HL-60 (cell line): ENCODE data around the gene LY86.

Source experiments
- DNase-seq, 2 experiments: peaks; one replicate each; pipeline ENCODE4 v3.0.0-alpha.2; 2010 to 2020; ENCODE audit warnings: low read depth in 1 of 2, low spot score in 1 of 2
- H3K27ac ChIP-seq: fragments of 250-450 bp; sonication (Bioruptor Pico); replicated peaks from 2 replicates; pipeline ENCODE4 v1.5.1; 2020; ENCODE audit warnings: mild to moderate bottlenecking, moderate library complexity
- H3K27me3 ChIP-seq: fragments of 250-450 bp; sonication (Bioruptor Pico); 2 replicates; pipeline ENCODE4 v1.5.1; 2021; ENCODE audit warnings: mild to moderate bottlenecking, moderate library complexity; ENCODE audit not compliant: insufficient read depth, poor library complexity, severe bottlenecking
- H3K4me3 ChIP-seq: replicated peaks from 2 replicates; pipeline ENCODE4 v1.5.1; 2011; ENCODE audit warnings: mild to moderate bottlenecking, control low read depth, low read length; ENCODE audit not compliant: insufficient read depth
- CTCF ChIP-seq: IDR thresholded peaks from one replicate; pipeline ENCODE4 v1.5.1; 2011; ENCODE audit warnings: low read length, control low read depth, inconsistent platforms; ENCODE audit not compliant: insufficient read depth
- GABPA ChIP-seq: IDR thresholded peaks from 2 replicates; pipeline ENCODE4 v1.6.1; 2012; ENCODE audit warnings: low read depth
- POLR2AphosphoS5 ChIP-seq: IDR thresholded peaks from 2 replicates; pipeline ENCODE4 v1.6.1; 2012; ENCODE audit warnings: low read depth
- SPI1 ChIP-seq: IDR thresholded peaks from 2 replicates; pipeline ENCODE4 v1.6.1; 2012; ENCODE audit warnings: low read depth, mild to moderate bottlenecking, borderline replicate concordance
- TF ChIP-seq, protein P1 (sequence below): IDR thresholded peaks from 2 replicates; pipeline ENCODE4 v1.6.1; 2012; ENCODE audit warnings: low read depth; ENCODE audit not compliant: insufficient replicate concordance

LY86 gene

DNA sequence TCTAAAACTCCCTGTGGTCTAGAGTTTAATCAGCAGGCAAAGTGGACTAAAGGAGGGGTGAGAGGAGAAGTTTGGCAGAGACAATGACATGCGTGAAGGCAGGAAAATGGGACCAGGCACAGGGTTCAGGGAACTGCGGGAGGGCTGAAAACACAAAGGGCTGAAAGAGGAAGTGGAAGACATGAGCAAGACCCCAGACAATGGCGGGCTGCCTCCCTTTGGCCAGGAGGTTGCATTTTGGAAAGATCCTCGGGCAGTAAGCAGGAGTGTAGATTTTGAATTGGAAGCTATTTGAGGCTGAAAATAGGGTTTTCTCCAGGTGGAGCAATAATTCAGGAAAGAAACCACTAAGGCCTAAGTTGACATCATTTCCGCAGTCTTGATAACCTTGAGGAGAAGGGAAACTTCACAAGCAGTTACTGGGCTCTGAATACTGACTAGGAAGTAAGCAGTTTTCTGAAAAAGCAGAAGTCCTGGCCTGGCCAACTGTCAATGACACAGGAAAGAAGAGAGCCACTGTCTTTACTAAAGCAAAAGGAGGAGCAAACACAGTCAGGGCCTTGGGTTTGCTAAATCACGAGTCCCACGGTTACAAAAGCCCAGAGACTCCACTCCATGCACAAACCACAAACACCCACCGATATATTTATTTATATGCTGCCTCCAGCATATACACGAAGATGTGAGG lies 3.4 kb downstream of the LY86 start:
- DNase-seq = peak; percentile 64 to 97
- H3K27me3 ChIP-seq = no peaks in the 10 kb centered on the region
- TF ChIP-seq, protein P1, sequence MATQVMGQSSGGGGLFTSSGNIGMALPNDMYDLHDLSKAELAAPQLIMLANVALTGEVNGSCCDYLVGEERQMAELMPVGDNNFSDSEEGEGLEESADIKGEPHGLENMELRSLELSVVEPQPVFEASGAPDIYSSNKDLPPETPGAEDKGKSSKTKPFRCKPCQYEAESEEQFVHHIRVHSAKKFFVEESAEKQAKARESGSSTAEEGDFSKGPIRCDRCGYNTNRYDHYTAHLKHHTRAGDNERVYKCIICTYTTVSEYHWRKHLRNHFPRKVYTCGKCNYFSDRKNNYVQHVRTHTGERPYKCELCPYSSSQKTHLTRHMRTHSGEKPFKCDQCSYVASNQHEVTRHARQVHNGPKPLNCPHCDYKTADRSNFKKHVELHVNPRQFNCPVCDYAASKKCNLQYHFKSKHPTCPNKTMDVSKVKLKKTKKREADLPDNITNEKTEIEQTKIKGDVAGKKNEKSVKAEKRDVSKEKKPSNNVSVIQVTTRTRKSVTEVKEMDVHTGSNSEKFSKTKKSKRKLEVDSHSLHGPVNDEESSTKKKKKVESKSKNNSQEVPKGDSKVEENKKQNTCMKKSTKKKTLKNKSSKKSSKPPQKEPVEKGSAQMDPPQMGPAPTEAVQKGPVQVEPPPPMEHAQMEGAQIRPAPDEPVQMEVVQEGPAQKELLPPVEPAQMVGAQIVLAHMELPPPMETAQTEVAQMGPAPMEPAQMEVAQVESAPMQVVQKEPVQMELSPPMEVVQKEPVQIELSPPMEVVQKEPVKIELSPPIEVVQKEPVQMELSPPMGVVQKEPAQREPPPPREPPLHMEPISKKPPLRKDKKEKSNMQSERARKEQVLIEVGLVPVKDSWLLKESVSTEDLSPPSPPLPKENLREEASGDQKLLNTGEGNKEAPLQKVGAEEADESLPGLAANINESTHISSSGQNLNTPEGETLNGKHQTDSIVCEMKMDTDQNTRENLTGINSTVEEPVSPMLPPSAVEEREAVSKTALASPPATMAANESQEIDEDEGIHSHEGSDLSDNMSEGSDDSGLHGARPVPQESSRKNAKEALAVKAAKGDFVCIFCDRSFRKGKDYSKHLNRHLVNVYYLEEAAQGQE = peak; percentile 14
- TF ChIP-seq CTCF (no peak), POLR2AphosphoS5 (peak; percentile 21), GABPA (0 out of 2 replicates have a peak, but pooled peaks have one; percentile 19), SPI1 (peak; percentile 95)
- H3K4me3 ChIP-seq = no peak overlapping the region
- peak overlapping the region; percentile 96 for H3K27ac ChIP-seq

DNA sequence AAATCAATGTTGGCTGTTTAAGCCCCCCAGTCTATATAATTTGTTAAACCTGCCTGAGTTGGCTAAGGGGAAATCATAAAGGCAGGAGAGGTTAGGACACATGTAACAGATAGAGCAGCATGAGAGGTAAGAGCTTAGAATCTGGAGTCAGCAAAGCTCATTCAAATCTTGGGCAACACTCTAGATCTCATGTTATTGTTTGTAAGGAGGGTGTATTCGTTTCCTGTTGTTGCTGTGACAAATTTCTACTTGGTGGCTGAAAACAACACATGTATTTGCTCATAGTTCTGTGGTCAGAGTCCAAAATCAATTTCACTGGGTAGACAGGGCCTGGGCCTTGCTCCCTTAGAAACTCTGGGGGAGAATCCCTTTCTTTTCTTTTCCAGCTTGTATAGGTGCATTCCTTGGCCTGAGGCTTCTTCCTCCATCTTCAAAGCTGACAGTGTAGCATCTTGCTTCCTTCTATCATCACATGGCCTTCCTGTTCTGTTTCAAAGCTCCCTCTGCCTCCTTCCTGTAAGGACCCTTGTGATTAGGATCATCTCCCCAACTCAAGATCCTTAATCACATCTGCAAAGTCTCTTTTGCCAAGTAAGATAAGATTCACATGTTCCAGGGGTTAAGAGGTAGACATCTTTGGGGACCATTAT lies 4.4 kb downstream of the LY86 start:
- Histone ChIP-seq H3K27ac (peak overlapping the region; percentile 96), H3K27me3 (no peaks in the 10 kb centered on the region), H3K4me3 (no peak overlapping the region)
- DNase-seq = peak in 1 of 2 experiments; percentile 21
- TF ChIP-seq, protein P1 = no peak
- TF ChIP-seq SPI1 = no peak
- no peak for TF ChIP-seq POLR2AphosphoS5
- no peak for TF ChIP-seq GABPA

DNA sequence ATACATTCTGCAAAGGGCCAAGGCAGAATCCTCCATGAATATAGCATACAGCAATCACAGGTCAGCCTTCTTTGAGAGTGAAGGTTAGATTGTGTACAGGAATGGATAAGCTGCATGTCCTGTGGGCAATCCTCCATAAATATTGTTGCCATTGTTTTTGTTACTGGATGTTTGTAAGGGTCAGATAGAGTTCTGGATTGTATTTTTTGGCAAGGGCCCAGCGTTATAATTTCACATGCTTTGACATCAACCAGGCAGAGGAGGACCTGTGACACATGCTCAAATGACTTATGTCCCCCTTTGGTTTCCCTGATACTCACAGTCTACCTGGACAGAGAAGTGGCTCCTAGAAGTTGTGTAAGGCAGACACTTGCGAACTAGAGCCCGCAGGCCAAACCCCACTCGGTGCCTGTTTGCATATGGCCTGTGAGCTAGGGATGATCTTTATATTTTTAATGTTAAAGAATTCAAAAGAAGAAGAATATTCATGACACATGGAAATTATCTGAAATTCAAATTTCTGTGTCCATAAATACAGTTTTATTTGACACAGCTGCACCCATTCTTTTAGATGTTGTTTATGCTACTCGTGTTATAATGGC lies 5.4 kb downstream of the LY86 start:
- no peak for TF ChIP-seq POLR2AphosphoS5
- no peak for TF ChIP-seq CTCF
- no peak for TF ChIP-seq SPI1
- TF ChIP-seq GABPA = no peak
- TF ChIP-seq, protein P1 = no peak
- H3K27ac ChIP-seq = peak overlapping the region; percentile 96
- H3K27me3 ChIP-seq = no peaks in the 10 kb centered on the region
- no peak for DNase-seq
- H3K4me3 ChIP-seq = no peak overlapping the region
